CD4-positive, alpha-beta memory T cell (primary cell): ENCODE measurements around the gene FAM169A. TPM values are rescaled to one million over a fixed set of nuclear protein-coding genes. Genes with fewer than 3 reads are reported as not detected.

Experiments
- CTCF ChIA-PET: fragments of 350-600 bp; sonication (Branson Sonifier 250); formaldehyde crosslinking; loops from one replicate; lab custom pipeline; 2021; ENCODE audit warnings: inconsistent platforms; ENCODE audit not compliant: partially characterized antibody; lab: Charles Lee
- POLR2A ChIA-PET: fragments of 350-600 bp; sonication (Branson Sonifier 250); formaldehyde crosslinking; loops from one replicate; lab custom pipeline; 2021; ENCODE audit not compliant: partially characterized antibody; lab: Charles Lee
- DNase-seq, 5 donors: peaks; one replicate each; pipeline versions ENCODE4 v3.0.0 to v3.0.0-alpha.2; 2020 to 2022; ENCODE audit warnings: mixed read lengths in 1 of 5
- H3K27ac ChIP-seq: one replicate; pipeline ENCODE4 v1.7.0; 2013; ENCODE audit warnings: low read depth, low read length
- H3K27me3 ChIP-seq: 2 replicates; pipeline ENCODE4 v1.7.0; 2013; ENCODE audit warnings: mild to moderate bottlenecking, low read length, moderate library complexity; ENCODE audit not compliant: insufficient read depth
- H3K36me3 ChIP-seq: 2 replicates; pipeline ENCODE4 v1.7.0; 2013; ENCODE audit warnings: mild to moderate bottlenecking, low read length, moderate library complexity; ENCODE audit not compliant: insufficient read depth
- H3K4me1 ChIP-seq: 2 replicates; pipeline ENCODE4 v1.7.0; 2013; ENCODE audit warnings: mild to moderate bottlenecking, low read length, moderate library complexity; ENCODE audit not compliant: insufficient read depth
- H3K4me3 ChIP-seq, 2 donors: one replicate each; pipeline ENCODE4 v1.7.0; 2013; ENCODE audit warnings: low read length in 2 of 2, mild to moderate bottlenecking in 1 of 2
- H3K9me3 ChIP-seq, 2 donors: one replicate each; pipeline ENCODE4 v1.7.0; 2013; ENCODE audit warnings: low read length in 2 of 2, control low read depth in 1 of 2; ENCODE audit not compliant: control insufficient read depth in 1 of 2
- H3K27ac Mint-ChIP-seq, 7 donors: one replicate each; pipeline ENCODE4 v1.8.0; 2020 to 2021; ENCODE audit warnings: mixed read lengths in 7 of 7, mild to moderate bottlenecking in 6 of 7, inconsistent platforms in 3 of 7, moderate library complexity in 3 of 7
- H3K27me3 Mint-ChIP-seq, 2 donors: one replicate each; pipeline ENCODE4 v1.8.0; 2020 to 2021; ENCODE audit warnings: mixed read lengths in 2 of 2
- H3K36me3 Mint-ChIP-seq, 2 donors: one replicate each; pipeline ENCODE4 v1.8.0; 2020 to 2021; ENCODE audit warnings: mixed read lengths in 2 of 2, inconsistent platforms in 1 of 2, mild to moderate bottlenecking in 1 of 2
- H3K4me1 Mint-ChIP-seq, 4 donors: one replicate each; pipeline ENCODE4 v1.8.0; 2020 to 2021; ENCODE audit warnings: mixed read lengths in 4 of 4, mild to moderate bottlenecking in 1 of 4
- H3K4me3 Mint-ChIP-seq, 8 donors: one replicate each; pipeline ENCODE4 v1.8.0; 2020 to 2021; ENCODE audit warnings: mixed read lengths in 8 of 8, mild to moderate bottlenecking in 7 of 8, moderate library complexity in 6 of 8, inconsistent platforms in 3 of 8
- H3K9me3 Mint-ChIP-seq, 8 donors: one replicate each; pipeline ENCODE4 v1.8.0; 2020 to 2021; ENCODE audit warnings: mixed read lengths in 8 of 8, mild to moderate bottlenecking in 5 of 8, inconsistent platforms in 3 of 8, moderate library complexity in 1 of 8
- intact Hi-C: fragments of 100-400 bp; cut with micrococcal nuclease; formaldehyde crosslinking; loops from one replicate; pipeline ENCODE4 v1.15.1; 2023
- polyA plus RNA-seq, 2 donors: library from polyadenylated mRNA; unstranded; fragments of 300-500 nt; fragmentation: Illumina TruSeq; gene quantifications; one replicate each; pipeline ENCODE4 v1.2.3, GENCODE V29; 2021
- total RNA-seq, 2 experiments: library from RNA; stranded (reverse); gene quantifications; one replicate each; pipeline ENCODE4 v1.2.3, GENCODE V29; 2021

Gene FAM169A
- total and polyA plus RNA-seq, 4 experiments from 2014 or later: 2.5 to 17.1 (median 12.8) TPM

DNA sequence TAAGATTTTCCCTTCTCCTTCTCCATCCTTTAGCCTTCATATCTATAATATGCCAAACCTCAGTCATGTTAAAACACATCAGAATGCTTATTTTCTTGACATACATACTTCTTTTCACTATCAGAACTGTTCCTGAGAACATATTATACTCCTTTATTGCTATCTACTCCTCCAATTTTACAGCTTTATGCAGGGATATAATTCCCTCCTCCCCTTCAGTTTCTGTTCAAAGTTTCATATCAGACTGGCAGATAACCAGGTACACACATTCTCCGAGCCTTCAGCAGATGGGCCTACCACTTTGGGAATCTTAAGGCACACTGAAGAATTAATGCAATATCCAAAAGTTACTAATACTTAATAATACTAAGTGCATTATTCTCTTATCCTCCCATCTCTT is 29.1 kb downstream of the FAM169A start:
- DNase-seq: no peak
- no peaks in the 10 kb centered on the region for H3K27me3 Mint-ChIP-seq
- H3K9me3 Mint-ChIP-seq: peaks cover 0 to 2% (median 0%) of the 10 kb centered on the region in 8 donors
- ChIA-PET CTCF (no interaction called here), POLR2A (no interaction called here)
- intact Hi-C loops: no loop called here
- no peak overlapping the region for H3K4me3 Mint-ChIP-seq
- peaks cover 7 to 10% (median 8%) of the 10 kb centered on the region in 4 donors for H3K4me1 Mint-ChIP-seq
- no peak overlapping the region for H3K4me3 ChIP-seq
- no peak overlapping the region for H3K27ac ChIP-seq
- H3K27ac Mint-ChIP-seq: no peak overlapping the region
- no peaks in the 10 kb centered on the region for H3K36me3 ChIP-seq
- peaks cover 10% of the 10 kb centered on the region for H3K4me1 ChIP-seq
- no peaks in the 10 kb centered on the region for H3K27me3 ChIP-seq
- no peaks in the 10 kb centered on the region for H3K9me3 ChIP-seq
- H3K36me3 Mint-ChIP-seq: peaks cover 20 to 26% of the 10 kb centered on the region in 2 donors

DNA sequence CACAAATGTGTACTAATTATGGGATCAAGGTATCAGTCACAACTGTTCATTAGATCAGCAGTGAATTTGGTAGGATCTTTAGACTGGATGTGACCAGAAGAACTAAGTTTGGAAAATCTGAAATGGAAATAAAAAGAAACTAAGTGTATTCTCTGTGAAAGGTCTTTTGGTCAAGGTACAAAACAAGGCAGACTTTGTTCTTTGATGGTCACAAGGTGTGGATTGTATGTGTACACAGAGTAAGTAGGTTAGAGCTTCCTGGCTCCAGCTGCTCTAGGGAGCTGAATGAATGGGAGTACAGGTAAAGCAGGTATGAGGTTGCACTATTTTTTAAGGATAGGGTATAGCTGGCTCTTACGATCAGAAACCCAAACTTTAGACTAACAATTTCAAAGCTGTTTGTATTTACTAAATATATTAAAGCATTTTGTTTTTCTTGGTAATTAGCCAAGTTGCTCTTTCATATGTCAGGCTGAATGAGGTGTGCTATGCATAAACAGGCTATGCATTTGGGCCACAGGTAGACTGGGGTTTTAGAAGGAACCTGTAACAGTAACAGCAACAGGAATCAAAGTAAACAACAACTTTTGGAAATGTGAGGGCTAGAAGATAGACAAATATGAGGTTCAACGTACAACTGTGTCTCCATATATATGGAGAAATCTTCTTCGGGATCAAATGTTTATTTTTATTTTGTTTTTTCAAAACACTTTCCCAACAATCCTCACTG is 32.5 kb downstream of the FAM169A start:
- no peak for DNase-seq
- Mint-ChIP-seq H3K4me1 (peaks cover 6 to 7% (median 7%) of the 10 kb centered on the region in 4 donors), H3K4me3 (no peak overlapping the region), H3K27ac (no peak overlapping the region), H3K36me3 (peaks cover 23 to 26% of the 10 kb centered on the region in 2 donors), H3K9me3 (peaks cover 0 to 2% (median 0%) of the 10 kb centered on the region in 8 donors), H3K27me3 (no peaks in the 10 kb centered on the region)
- no peak overlapping the region for H3K4me3 ChIP-seq
- H3K36me3 ChIP-seq: no peaks in the 10 kb centered on the region
- ChIA-PET POLR2A (no interaction called here), CTCF (no interaction called here)
- peaks cover 9% of the 10 kb centered on the region for H3K4me1 ChIP-seq
- H3K27me3 ChIP-seq: no peaks in the 10 kb centered on the region
- no peak overlapping the region for H3K27ac ChIP-seq
- intact Hi-C loops: no loop called here
- H3K9me3 ChIP-seq: no peaks in the 10 kb centered on the region

DNA sequence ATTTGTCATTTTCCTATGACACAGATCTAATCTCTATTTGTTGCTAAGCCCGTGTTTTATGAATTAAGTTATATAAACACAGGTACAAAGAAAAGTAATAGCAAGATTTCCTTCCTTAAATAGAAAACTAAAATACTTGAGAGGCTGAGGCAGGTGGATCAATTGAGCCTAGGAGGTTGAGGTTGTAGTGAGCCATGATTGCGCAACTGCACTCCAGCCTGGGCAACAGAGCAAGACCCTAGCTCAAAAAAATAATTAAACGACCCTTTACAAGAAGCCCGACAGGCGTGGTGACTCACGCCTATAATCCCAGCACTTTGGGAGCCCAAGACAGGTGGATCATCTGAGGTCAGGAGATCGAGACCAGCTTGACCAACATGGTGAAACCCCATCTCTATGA is 36.8 kb downstream of the FAM169A start:
- Mint-ChIP-seq H3K4me3 (no peak overlapping the region), H3K27ac (no peak overlapping the region), H3K27me3 (no peaks in the 10 kb centered on the region), H3K36me3 (peaks cover 8 to 9% of the 10 kb centered on the region in 2 donors), H3K4me1 (peaks cover 0 to 1% (median 0%) of the 10 kb centered on the region in 4 donors), H3K9me3 (no peaks in the 10 kb centered on the region)
- Histone ChIP-seq H3K27ac (no peak overlapping the region), H3K4me3 (no peak overlapping the region), H3K36me3 (no peaks in the 10 kb centered on the region), H3K4me1 (no peaks in the 10 kb centered on the region), H3K27me3 (no peaks in the 10 kb centered on the region), H3K9me3 (no peaks in the 10 kb centered on the region)
- ChIA-PET POLR2A (no interaction called here), CTCF (no interaction called here)
- intact Hi-C loops: no loop called here
- DNase-seq: no peak

DNA sequence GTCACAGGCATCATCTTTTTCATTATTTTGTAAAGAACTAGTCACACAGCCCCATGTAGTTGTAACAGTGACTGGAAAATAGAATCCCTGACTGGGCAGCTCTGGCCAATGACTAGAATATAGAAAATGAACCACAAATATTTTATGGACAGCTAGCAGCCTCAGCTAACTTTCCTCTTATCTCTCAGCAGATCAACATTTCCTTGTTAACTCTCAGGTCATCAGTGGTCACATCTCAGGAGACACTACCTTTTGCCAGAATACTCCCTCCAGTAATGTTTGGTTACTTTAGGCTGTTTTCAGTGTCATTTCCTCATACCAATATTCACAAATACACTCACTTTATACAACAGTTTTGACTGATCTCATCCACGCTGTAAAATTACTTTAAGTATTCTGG is 43.9 kb downstream of the FAM169A start:
- Mint-ChIP-seq H3K27me3 (no peaks in the 10 kb centered on the region), H3K9me3 (no peaks in the 10 kb centered on the region), H3K4me3 (no peak overlapping the region), H3K36me3 (peaks cover 2 to 8% of the 10 kb centered on the region in 2 donors), H3K27ac (no peak overlapping the region), H3K4me1 (peaks cover 0 to 4% (median 2%) of the 10 kb centered on the region in 4 donors)
- intact Hi-C loops: no loop called here
- no peaks in the 10 kb centered on the region for H3K27me3 ChIP-seq
- no peaks in the 10 kb centered on the region for H3K36me3 ChIP-seq
- POLR2A ChIA-PET: no interaction called here
- no peak overlapping the region for H3K4me3 ChIP-seq
- H3K27ac ChIP-seq: no peak overlapping the region
- no peaks in the 10 kb centered on the region for H3K4me1 ChIP-seq
- CTCF ChIA-PET: interaction anchor here (0.8 kb wide), 1 partner anchor 148 kb away, joined by 4 read pairs; no protein-coding TSS in a partner anchor
- no peak for DNase-seq
- no peaks in the 10 kb centered on the region for H3K9me3 ChIP-seq

DNA sequence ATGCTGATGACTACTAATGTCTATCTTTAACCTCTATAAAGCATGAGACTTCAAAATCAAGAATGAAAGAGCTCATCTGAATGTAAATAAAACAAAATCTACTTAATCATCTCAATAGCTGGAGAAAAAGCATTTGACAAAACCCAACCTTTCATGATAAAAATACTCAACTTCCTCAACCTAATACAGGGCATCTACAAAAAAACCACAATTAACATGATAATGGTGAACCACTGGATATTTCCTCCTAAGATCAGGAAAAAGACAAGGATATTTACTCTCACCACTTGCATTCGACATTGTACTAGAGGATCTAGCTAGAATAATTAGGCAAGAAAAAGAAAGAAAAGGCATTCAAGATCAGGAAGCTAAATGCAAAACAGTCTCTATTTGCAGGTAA is 49.3 kb downstream of the FAM169A start:
- H3K27ac ChIP-seq: no peak overlapping the region
- H3K27me3 ChIP-seq: no peaks in the 10 kb centered on the region
- intact Hi-C loops: no loop called here
- Mint-ChIP-seq H3K9me3 (no peaks in the 10 kb centered on the region), H3K27ac (no peak overlapping the region), H3K36me3 (peaks cover 4 to 13% of the 10 kb centered on the region in 2 donors), H3K4me3 (no peak overlapping the region), H3K27me3 (no peaks in the 10 kb centered on the region), H3K4me1 (peaks cover 0 to 4% (median 1%) of the 10 kb centered on the region in 4 donors)
- no peaks in the 10 kb centered on the region for H3K9me3 ChIP-seq
- no peak for DNase-seq
- no peaks in the 10 kb centered on the region for H3K36me3 ChIP-seq
- no peak overlapping the region for H3K4me3 ChIP-seq
- CTCF ChIA-PET: interaction anchor here (0.6 kb wide), 1 partner anchor 1974 kb away, joined by 3 read pairs; no protein-coding TSS in a partner anchor
- POLR2A ChIA-PET: no interaction called here
- no peaks in the 10 kb centered on the region for H3K4me1 ChIP-seq

DNA sequence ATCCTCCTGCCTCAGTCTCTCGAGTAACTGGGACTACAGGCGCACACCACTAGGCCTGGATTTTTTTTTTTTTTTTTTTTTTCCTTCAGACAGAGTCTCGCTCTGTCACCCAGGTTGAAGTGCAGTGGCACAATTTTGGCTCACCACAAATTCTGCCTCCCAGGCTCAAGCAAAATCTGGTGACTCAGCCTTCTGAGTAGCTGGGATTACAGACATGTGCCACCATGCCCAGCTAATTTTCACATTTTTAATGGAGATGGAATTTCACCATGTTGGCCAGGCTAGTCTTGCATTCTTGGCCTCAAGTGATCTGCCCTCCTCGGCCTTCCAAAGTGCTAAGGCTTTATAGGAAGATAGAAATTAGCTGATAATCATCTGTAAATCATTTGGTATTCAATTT is 55.3 kb downstream of the FAM169A start:
- H3K9me3 Mint-ChIP-seq: no peaks in the 10 kb centered on the region
- no peaks in the 10 kb centered on the region for H3K9me3 ChIP-seq
- H3K4me3 Mint-ChIP-seq: no peak overlapping the region
- intact Hi-C loops: no loop called here
- POLR2A ChIA-PET: no interaction called here
- H3K27ac Mint-ChIP-seq: no peak overlapping the region
- no peak overlapping the region for H3K27ac ChIP-seq
- no peak for DNase-seq
- H3K36me3 ChIP-seq: no peaks in the 10 kb centered on the region
- H3K27me3 Mint-ChIP-seq: no peaks in the 10 kb centered on the region
- H3K4me1 ChIP-seq: no peaks in the 10 kb centered on the region
- H3K4me1 Mint-ChIP-seq: peaks cover 0 to 3% (median under 1%) of the 10 kb centered on the region in 4 donors
- H3K27me3 ChIP-seq: no peaks in the 10 kb centered on the region
- no peak overlapping the region for H3K4me3 ChIP-seq
- CTCF ChIA-PET: no interaction called here
- H3K36me3 Mint-ChIP-seq: peaks cover 8 to 11% of the 10 kb centered on the region in 2 donors

DNA sequence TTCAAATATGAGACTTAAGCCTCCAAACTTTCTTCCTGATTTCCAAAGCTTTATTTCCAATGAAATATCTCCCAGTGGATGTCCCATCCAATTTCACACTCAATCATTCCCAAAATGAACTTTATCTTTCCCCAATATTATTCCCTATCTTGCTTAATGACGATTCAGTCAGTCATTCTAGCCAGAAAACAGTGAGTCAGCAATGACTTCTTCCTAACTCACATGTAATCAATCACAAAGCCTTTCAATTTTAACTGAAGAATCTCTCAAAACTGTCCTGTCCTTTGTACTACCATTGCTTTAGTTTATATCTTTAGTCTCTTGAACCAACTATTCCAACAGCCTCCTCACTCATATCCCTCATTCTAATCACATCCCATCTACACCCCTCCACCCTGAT is 64.2 kb downstream of the FAM169A start:
- Mint-ChIP-seq H3K36me3 (peaks cover 13 to 15% of the 10 kb centered on the region in 2 donors), H3K4me3 (no peak overlapping the region), H3K27me3 (no peaks in the 10 kb centered on the region), H3K4me1 (peaks cover 0 to 2% (median 0%) of the 10 kb centered on the region in 4 donors), H3K27ac (peak overlapping the region in 1 of 7 donors; percentile 58), H3K9me3 (no peaks in the 10 kb centered on the region)
- no peaks in the 10 kb centered on the region for H3K27me3 ChIP-seq
- no peak overlapping the region for H3K27ac ChIP-seq
- no peaks in the 10 kb centered on the region for H3K4me1 ChIP-seq
- intact Hi-C loops: no loop called here
- POLR2A ChIA-PET: no interaction called here
- no peak overlapping the region for H3K4me3 ChIP-seq
- no peaks in the 10 kb centered on the region for H3K36me3 ChIP-seq
- CTCF ChIA-PET: no interaction called here
- H3K9me3 ChIP-seq: no peaks in the 10 kb centered on the region
- DNase-seq: no peak
